22Rv1 (cell line): ENCODE results near the gene TCF15.

Experiments
- H3K27ac ChIP-seq: fragments of 450-650 bp; 2 replicates; pipeline ENCODE4 v1.5.1; 2017
- CTCF ChIP-seq: fragments of 450-650 bp; IDR thresholded peaks from 2 replicates; pipeline ENCODE4 v1.5.1; 2017; ENCODE audit warnings: mild to moderate bottlenecking
- ZFX ChIP-seq: fragments of 450-650 bp; IDR thresholded peaks from 2 replicates; pipeline ENCODE4 v1.6.1; 2017; ENCODE audit warnings: antibody characterized with exemption, borderline replicate concordance

Gene TCF15

GRCh38 chr20:573414-574296 is 36.5 kb downstream of the TCF15 start:
- TF ChIP-seq ZFX (no peak), CTCF (no peak)
- no peak overlapping the region for H3K27ac ChIP-seq

- TF ChIP-seq CTCF (no peak), ZFX (no peak)
- no peak overlapping the region for H3K27ac ChIP-seq
Observed at GRCh38 chr20:572727-573126, 37.4 kb downstream of the TCF15 start.

- H3K27ac ChIP-seq = no peak overlapping the region
- TF ChIP-seq CTCF (no peak), ZFX (no peak)
Observed at GRCh38 chr20:571754-572441, 38.2 kb downstream of the TCF15 start.

GRCh38 chr20:568673-569415 is 41.3 kb downstream of the TCF15 start:
- H3K27ac ChIP-seq = no peak overlapping the region
- TF ChIP-seq CTCF (no peak), ZFX (no peak)

- H3K27ac ChIP-seq = no peak overlapping the region
- no peak for TF ChIP-seq ZFX
- no peak for TF ChIP-seq CTCF
Observed at GRCh38 chr20:568097-568652, 41.9 kb downstream of the TCF15 start.

- no peak overlapping the region for H3K27ac ChIP-seq
- no peak for TF ChIP-seq CTCF
- no peak for TF ChIP-seq ZFX
Observed at GRCh38 chr20:564192-564591, 45.9 kb downstream of the TCF15 start.
